Measurements from ENCODE around the gene CLSTN2. TPM values are rescaled to one million over a fixed set of nuclear protein-coding genes. Genes with fewer than 3 reads are reported as not detected.

Gene CLSTN2
- total and polyA plus RNA-seq, 2 of the 4 experiments (the other 2 are of a cell fraction): under 0.01 to 0.07 TPM

DNA sequence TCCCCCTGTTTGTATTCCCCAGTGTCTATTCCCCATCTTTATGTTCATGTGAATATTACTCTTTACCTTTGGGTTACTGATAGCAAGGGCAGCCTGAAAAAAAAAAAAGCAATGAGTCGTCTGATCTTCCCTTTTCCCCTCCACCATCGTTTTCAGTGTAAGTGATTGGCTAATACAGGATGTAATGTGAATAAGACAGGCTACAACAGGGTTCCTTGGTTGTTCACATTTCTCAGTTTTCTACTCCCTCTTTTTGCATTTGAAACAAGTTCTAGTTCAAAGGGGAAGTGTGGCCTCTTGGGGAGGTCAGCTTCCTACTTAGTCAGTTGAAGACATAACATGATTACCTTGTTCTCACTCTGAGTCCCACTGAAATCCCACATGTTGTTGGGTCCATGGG lies 464.9 kb downstream of the CLSTN2 start:
- H4K5ac ChIP-seq (ENCODE audit: low read depth, low read length): no peak overlapping the region
- in situ Hi-C loops (cut with MboI; ENCODE audit: low sequenced_read_pairs): no loop called here
- BruUV-seq (replicated peaks): no TSS peak
- no peaks in the 10 kb centered on the region for H3K4me1 ChIP-seq (ENCODE audit: control insufficient read depth, insufficient read depth, low read length)
- no peak overlapping the region for H4K91ac ChIP-seq (ENCODE audit: insufficient read depth, low read depth, low read length)
- no peak overlapping the region for H3K27ac ChIP-seq (ENCODE audit: insufficient read depth, low read length)
- no peak overlapping the region for H3K23ac ChIP-seq (ENCODE audit: low read depth, low read length)
- H3K4me3 ChIP-seq (ENCODE audit: insufficient read depth, low read depth, low read length): no peak overlapping the region
- no peak overlapping the region for H3K9ac ChIP-seq (ENCODE audit: low read depth, low read length)
- WGBS, 2 experiments (ENCODE audit: extremely low coverage in 2 of 2, insufficient read length in 1 of 2): no CpG with 5 or more reads among the region's 2 CpGs
- H4K8ac ChIP-seq (ENCODE audit: low read depth in 2 of 2, low read length in 2 of 2): no peak overlapping the region
- ATAC-seq (ENCODE audit: low read depth): no peak
- no peaks in the 10 kb centered on the region; the same call in 1 of the 2 replicates for H3K9me3 ChIP-seq (ENCODE audit: control insufficient read depth, insufficient read depth, low read length)
- no peak overlapping the region for H3K4me2 ChIP-seq (ENCODE audit: low read depth, low read length)
- dilution Hi-C loops (cut with HindIII; ENCODE audit: low sequenced_read_pairs, unreplicated experiment): no loop called here
- intact Hi-C loops (cut with micrococcal nuclease): no loop called here
- ChIA-PET CTCF (no interaction called here), POLR2A (ENCODE audit: unreplicated experiment) (no interaction called here)
- H3K18ac ChIP-seq (ENCODE audit: low read depth, low read length): no peak overlapping the region
- H2BK5ac ChIP-seq (ENCODE audit: low read depth, low read length, poor library complexity, severe bottlenecking): no peak overlapping the region
- no peak overlapping the region for H3K4ac ChIP-seq (ENCODE audit: low read depth, low read length)
- no peaks in the 10 kb centered on the region for H3K79me1 ChIP-seq (ENCODE audit: low read depth in 1 of 2, low read length in 2 of 2)
- no peaks in the 10 kb centered on the region for H3K36me3 ChIP-seq (ENCODE audit: control insufficient read depth, insufficient read depth, low read length)
- H2AK5ac ChIP-seq (ENCODE audit: low read depth, low read length): no peak overlapping the region
- no peak overlapping the region for H2BK15ac ChIP-seq (ENCODE audit: low read depth, low read length)
- TF ChIP-seq RCOR1 (IDR thresholded peaks at IDR 0.05; ENCODE audit: insufficient replicate concordance, low read length) (no peak), NFE2L2 (IDR thresholded peaks at IDR 0.05; ENCODE audit: low read depth, low read length) (no peak), RFX5 (IDR thresholded peaks at IDR 0.05; ENCODE audit: low read depth, low read length) (no peak), POLR2A (IDR thresholded peaks at IDR 0.05; ENCODE audit: low read depth, low read length) (no peak), CEBPB (IDR thresholded peaks at IDR 0.05; ENCODE audit: low read depth, low read length) (no peak), BHLHE40 (IDR thresholded peaks at IDR 0.05; ENCODE audit: low read depth, low read length) (no peak), RAD21 (IDR thresholded peaks at IDR 0.05; ENCODE audit: low read length) (no peak), MXI1 (IDR thresholded peaks at IDR 0.05; ENCODE audit: borderline replicate concordance, low read depth, low read length) (no peak), MAFK (IDR thresholded peaks at IDR 0.05; ENCODE audit: low read depth, low read length) (no peak), CHD1 (IDR thresholded peaks at IDR 0.05; ENCODE audit: low read depth, low read length) (no peak), FOS (IDR thresholded peaks at IDR 0.05; ENCODE audit: low read depth, low read length) (no peak)
- TF ChIP-seq, protein P1, sequence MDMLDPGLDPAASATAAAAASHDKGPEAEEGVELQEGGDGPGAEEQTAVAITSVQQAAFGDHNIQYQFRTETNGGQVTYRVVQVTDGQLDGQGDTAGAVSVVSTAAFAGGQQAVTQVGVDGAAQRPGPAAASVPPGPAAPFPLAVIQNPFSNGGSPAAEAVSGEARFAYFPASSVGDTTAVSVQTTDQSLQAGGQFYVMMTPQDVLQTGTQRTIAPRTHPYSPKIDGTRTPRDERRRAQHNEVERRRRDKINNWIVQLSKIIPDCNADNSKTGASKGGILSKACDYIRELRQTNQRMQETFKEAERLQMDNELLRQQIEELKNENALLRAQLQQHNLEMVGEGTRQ (IDR thresholded peaks at IDR 0.05; ENCODE audit: low read depth, low read length): no peak
- TF ChIP-seq, protein P2, sequence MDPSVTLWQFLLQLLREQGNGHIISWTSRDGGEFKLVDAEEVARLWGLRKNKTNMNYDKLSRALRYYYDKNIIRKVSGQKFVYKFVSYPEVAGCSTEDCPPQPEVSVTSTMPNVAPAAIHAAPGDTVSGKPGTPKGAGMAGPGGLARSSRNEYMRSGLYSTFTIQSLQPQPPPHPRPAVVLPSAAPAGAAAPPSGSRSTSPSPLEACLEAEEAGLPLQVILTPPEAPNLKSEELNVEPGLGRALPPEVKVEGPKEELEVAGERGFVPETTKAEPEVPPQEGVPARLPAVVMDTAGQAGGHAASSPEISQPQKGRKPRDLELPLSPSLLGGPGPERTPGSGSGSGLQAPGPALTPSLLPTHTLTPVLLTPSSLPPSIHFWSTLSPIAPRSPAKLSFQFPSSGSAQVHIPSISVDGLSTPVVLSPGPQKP (IDR thresholded peaks at IDR 0.05; ENCODE audit: borderline replicate concordance, low read depth, low read length): no peak
- H4K20me1 ChIP-seq (ENCODE audit: insufficient read depth, low read length): no peaks in the 10 kb centered on the region
- H3K56ac ChIP-seq (ENCODE audit: extremely low read depth, insufficient read depth, low read length): no peak overlapping the region
- H2BK20ac ChIP-seq (ENCODE audit: low read depth, low read length): no peak overlapping the region
- no peak overlapping the region for H3K14ac ChIP-seq (replicated peaks; ENCODE audit: low read depth, low read length)
- H3K9me1 ChIP-seq (ENCODE audit: insufficient read depth, low read length): no peaks in the 10 kb centered on the region
- no peak for DNase-seq
- no peaks in the 10 kb centered on the region for H3K27me3 ChIP-seq (ENCODE audit: control insufficient read depth, insufficient read depth, low read length)
- H2BK120ac ChIP-seq (ENCODE audit: low read depth, low read length): no peak overlapping the region
- H2AK9ac ChIP-seq (replicated peaks; ENCODE audit: low read depth, low read length, poor library complexity): no peak overlapping the region
- no peak overlapping the region for H2AFZ ChIP-seq (replicated peaks; ENCODE audit: low read length, poor library complexity)

Data from IMR-90 (cell line).